Mononuclear cell (primary cell): ENCODE measurements around the gene SMOC2. TPM values are rescaled to one million over a fixed set of nuclear protein-coding genes. Genes with fewer than 3 reads are reported as not detected.
"Not testable (repeated sequence)": the region's sequence is repeated elsewhere in the genome, so short reads cannot be mapped to it uniquely, and the experiment has no call there.

ENCODE experiments used
- H3K27me3 ChIP-seq: 2 replicates; pipeline ENCODE4 v1.6.0; 2011; ENCODE audit warnings: low read length, control low read depth; ENCODE audit not compliant: insufficient read depth
- H3K4me1 ChIP-seq: 2 replicates; pipeline ENCODE4 v1.5.1; 2011; ENCODE audit warnings: mild to moderate bottlenecking, low read length, control low read depth; ENCODE audit not compliant: insufficient read depth
- H3K4me3 ChIP-seq: 2 replicates; pipeline ENCODE4 v1.5.1; 2011; ENCODE audit warnings: mild to moderate bottlenecking, low read length, moderate library complexity
- H3K9me3 ChIP-seq: 2 replicates; pipeline ENCODE4 v1.5.1; 2011; ENCODE audit warnings: low read depth, mild to moderate bottlenecking, control low read depth, low read length
- total RNA-seq: library from RNA; depleted of rRNA; stranded (reverse); fragments of >200 nt; gene quantifications from one replicate; pipeline ENCODE4 v1.2.3, GENCODE V29; 2012

SMOC2 gene
- total RNA-seq, 1 donor: not detected

- Histone ChIP-seq H3K4me1 (no peaks in the 10 kb centered on the region), H3K4me3 (no peak overlapping the region), H3K9me3 (no peaks in the 10 kb centered on the region), H3K27me3 (no peaks in the 10 kb centered on the region)
Observed at GRCh38 chr6:168562576-168563151, 121.7 kb downstream of the SMOC2 start.

DNA sequence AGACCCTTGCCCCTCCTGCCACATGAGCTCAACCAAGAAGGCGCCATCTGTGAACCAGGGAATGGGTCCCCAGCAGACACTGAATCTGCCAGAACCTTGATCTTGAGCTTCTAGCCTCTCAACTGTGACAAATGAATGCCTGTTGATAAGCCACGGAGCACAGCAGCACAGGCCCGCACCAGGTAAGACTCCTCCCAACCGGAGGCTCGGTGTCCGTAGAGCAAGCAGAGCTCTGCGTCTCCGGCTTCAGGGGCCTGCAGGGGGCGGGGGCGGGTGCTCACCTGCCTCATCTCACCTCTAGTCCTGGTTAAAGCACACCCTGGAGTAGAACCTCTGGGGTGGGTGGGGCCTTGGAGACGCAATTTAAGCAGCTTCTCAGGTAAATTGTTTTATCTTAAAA lies 122.7 kb downstream of the SMOC2 start:
- H3K4me3 ChIP-seq: no peak overlapping the region
- no peaks in the 10 kb centered on the region for H3K4me1 ChIP-seq
- no peaks in the 10 kb centered on the region for H3K27me3 ChIP-seq
- H3K9me3 ChIP-seq: no peaks in the 10 kb centered on the region

DNA sequence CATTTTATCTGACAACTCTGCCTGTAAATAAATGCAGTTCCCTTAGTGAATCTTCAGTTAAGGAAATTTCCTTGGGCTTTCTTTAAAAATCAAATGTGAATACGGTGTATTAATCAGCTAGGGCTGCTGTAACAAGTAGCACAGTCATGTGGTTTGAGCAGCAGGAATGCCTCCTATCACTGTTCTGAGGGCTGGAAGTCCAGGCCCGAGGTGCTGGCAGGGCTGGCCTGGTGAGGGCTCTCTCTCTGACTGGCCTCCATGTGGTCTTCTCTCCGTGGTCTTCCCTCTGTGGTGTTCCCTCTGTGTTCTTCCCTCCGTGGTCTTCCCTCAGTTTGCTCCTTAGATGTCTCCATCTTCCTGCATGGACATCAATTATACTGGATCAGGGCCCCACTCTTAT lies 124.1 kb downstream of the SMOC2 start:
- no peaks in the 10 kb centered on the region for H3K27me3 ChIP-seq
- no peaks in the 10 kb centered on the region for H3K4me1 ChIP-seq
- no peak overlapping the region for H3K4me3 ChIP-seq
- no peaks in the 10 kb centered on the region for H3K9me3 ChIP-seq

- no peaks in the 10 kb centered on the region for H3K4me1 ChIP-seq
- H3K9me3 ChIP-seq: no peaks in the 10 kb centered on the region
- H3K4me3 ChIP-seq: no peak overlapping the region
- no peaks in the 10 kb centered on the region for H3K27me3 ChIP-seq
Observed at GRCh38 chr6:168570211-168570610, 129.2 kb downstream of the SMOC2 start.

- Histone ChIP-seq H3K4me1 (no peaks in the 10 kb centered on the region), H3K27me3 (no peaks in the 10 kb centered on the region), H3K9me3 (no peaks in the 10 kb centered on the region), H3K4me3 (no peak overlapping the region)
Observed at GRCh38 chr6:168571268-168571667, 130.3 kb downstream of the SMOC2 start.

DNA sequence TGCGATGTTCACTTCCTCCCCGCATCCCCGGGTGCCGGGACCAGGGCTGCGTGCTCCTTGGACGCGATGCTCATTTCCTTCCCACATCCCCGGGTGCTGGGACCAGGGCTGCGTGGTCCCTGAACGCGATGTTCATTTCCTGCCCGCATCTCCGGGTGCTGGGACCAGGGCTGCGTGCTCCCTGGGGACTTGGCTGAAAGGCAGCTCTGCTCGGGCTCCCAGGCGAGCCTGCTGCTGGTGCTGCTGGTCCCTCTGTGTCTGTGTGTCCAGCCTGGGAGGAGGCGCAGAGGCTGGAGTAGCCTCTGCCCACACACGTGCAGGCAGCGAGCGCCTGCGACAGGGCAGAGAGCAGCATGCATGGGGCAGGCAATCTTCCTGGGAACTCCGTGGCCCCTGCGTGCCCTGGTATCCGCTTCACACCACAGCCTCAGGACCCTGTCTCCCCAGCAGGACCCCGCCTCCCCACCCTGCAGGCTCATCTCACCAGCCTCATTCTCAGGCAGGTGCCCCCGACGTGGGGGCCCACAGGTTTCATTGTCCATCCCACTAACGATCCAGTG lies 132.4 kb downstream of the SMOC2 start:
- not testable (repeated sequence) for H3K4me1 ChIP-seq

DNA sequence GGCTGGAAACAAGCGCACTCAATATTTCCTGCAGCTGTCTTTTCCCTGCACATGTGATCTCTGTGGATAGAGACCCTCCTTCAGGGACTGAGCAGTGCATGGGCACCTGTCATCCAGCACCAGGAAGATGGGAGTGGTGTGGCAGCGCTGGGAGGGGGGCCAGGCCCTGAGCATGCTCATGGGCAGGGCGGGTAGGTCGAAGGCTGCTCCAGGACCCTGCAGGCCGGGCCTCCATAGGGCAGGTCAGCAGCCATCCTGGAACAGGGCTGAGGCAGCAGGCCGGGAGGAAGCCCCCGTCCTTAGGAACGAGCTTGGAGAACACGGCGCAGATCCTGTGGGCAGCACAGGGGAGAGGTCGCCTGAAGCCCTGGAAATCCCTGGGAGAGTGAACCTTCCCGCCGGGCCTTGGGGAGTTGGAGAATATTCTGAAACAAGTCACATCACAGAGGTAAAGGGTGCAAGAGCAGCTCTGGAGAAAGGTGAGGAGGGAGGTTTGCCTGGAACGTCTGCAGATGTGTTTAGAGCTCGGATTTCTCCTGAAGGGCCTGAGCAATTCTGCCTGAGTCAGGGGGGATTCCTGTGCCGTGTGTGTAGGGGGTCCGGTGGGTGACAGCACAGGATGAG lies 133.2 kb downstream of the SMOC2 start:
- H3K9me3 ChIP-seq: no peaks in the 10 kb centered on the region
- no peaks in the 10 kb centered on the region for H3K27me3 ChIP-seq
- H3K4me3 ChIP-seq: no peak overlapping the region
- H3K4me1 ChIP-seq: no peaks in the 10 kb centered on the region

More for the DNA sequence above, 132.4 kb downstream of the SMOC2 start:
- H3K27me3 ChIP-seq, H3K4me3 ChIP-seq, H3K9me3 ChIP-seq: not testable (repeated sequence)

GRCh38 chr6:168574699-168575195 lies 133.8 kb downstream of the SMOC2 start:
- Histone ChIP-seq H3K9me3 (no peaks in the 10 kb centered on the region), H3K4me1 (no peaks in the 10 kb centered on the region), H3K4me3 (no peak overlapping the region), H3K27me3 (no peaks in the 10 kb centered on the region)

DNA sequence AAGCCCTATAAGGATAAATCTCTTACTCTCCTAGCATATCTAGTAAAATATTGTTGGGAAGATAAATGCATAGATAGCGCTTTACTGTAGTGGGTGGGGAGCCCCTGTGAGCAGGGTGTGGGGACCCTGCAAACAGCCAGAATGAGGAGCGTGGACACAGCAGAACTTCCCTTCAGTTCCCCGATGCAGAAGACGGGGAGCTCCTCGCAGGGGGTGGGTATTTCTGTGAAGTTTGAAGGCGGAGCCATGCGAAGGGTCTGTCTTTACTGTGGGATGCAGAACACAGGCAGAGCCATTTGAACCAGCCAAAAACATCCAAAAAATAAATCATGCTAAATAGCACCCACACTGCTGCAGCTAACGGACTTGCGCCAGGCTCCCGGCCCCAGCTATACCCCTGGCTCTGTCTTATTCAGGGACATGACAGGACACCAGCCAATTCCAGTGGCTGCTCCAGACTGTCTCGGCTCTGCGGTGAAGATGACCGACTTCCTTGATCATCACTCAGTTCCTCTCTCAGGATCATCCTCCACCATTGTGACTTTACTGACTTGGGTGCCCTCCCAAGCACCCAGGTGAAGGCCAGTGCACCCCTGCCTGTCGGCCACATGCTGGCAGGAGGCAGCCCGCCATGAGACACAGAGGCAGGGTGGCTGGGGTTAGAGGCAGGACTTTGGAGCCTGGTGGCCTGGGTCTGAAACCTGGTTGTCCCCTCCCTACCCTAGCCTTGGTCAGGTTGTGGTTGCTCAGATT lies 134.5 kb downstream of the SMOC2 start:
- no peak overlapping the region for H3K4me3 ChIP-seq
- no peaks in the 10 kb centered on the region for H3K27me3 ChIP-seq
- H3K4me1 ChIP-seq: no peaks in the 10 kb centered on the region

GRCh38 chr6:168576388-168576787 lies 135.4 kb downstream of the SMOC2 start:
- Histone ChIP-seq H3K9me3 (no peaks in the 10 kb centered on the region), H3K27me3 (no peaks in the 10 kb centered on the region), H3K4me1 (no peaks in the 10 kb centered on the region), H3K4me3 (no peak overlapping the region)

More for the DNA sequence above, 134.5 kb downstream of the SMOC2 start:
- no peaks in the 10 kb centered on the region for H3K9me3 ChIP-seq

DNA sequence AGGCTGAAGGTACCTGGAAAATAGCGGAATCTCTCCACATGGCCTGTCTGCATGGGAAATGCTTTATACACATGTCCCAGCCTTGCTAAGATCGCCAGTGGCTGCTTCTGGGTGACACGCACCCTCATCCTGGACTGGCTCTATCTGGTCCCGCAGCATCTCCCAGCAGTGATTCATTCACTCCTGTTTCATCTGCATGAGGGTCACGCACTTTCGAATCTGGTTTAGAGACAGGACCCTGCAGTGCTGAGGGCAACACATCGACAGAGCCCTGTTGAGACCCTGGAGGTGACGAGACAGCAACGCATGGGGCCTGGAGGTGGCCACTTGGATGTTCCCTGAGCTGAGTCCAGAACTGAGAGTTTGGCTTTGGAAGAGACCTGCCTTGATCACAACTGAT lies 136.5 kb downstream of the SMOC2 start:
- Histone ChIP-seq H3K9me3 (no peaks in the 10 kb centered on the region), H3K4me3 (no peak overlapping the region), H3K27me3 (no peaks in the 10 kb centered on the region), H3K4me1 (no peaks in the 10 kb centered on the region)

DNA sequence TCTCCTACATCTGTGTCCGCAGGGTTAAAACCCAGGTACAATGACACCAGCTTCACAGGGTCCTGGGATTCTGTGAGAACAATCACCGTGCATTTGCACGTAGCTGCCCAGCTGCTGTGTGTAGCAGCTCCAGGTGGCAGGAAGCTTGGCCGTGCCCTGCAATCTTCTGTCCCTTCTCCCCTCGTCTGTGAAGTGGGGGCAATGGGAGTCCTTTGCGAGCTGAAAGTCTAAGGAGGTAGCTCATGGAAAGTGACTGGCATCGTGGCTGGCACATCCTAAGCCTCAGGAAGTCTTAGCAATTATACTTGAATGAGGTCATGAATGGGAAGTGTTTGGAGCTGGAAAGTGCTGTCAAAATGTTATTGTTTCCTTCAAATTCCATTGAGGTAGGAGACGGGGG lies 137.1 kb downstream of the SMOC2 start:
- Histone ChIP-seq H3K4me1 (no peaks in the 10 kb centered on the region), H3K9me3 (no peaks in the 10 kb centered on the region), H3K27me3 (no peaks in the 10 kb centered on the region), H3K4me3 (no peak overlapping the region)

- Histone ChIP-seq H3K4me3 (no peak overlapping the region), H3K27me3 (no peaks in the 10 kb centered on the region), H3K9me3 (no peaks in the 10 kb centered on the region), H3K4me1 (no peaks in the 10 kb centered on the region)
Observed at GRCh38 chr6:168581236-168581635, 140.3 kb downstream of the SMOC2 start.

DNA sequence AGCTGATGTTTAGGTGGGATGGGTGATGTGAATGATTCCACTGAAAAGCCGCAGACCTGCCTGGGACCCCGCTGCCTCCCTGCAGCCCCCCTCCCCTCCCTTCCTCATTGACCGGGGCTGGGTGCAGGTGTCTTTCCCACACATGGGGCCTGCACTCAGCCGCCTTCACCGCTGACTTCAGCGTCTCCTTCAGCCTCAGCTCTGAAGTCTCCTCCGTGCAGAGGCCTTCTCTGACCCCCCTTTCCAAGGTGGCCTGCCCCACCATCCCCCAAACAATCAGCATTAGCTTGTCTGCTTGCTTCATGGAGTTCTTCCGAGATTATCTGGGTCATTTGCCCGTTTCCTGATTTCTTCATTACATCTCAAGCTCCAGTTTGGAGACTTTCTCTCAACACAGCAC lies 140.7 kb downstream of the SMOC2 start:
- Histone ChIP-seq H3K4me3 (no peak overlapping the region), H3K4me1 (no peaks in the 10 kb centered on the region), H3K27me3 (no peaks in the 10 kb centered on the region), H3K9me3 (no peaks in the 10 kb centered on the region)

GRCh38 chr6:168582571-168582981 lies 141.6 kb downstream of the SMOC2 start:
- no peaks in the 10 kb centered on the region for H3K9me3 ChIP-seq
- no peak overlapping the region for H3K4me3 ChIP-seq
- H3K27me3 ChIP-seq: no peaks in the 10 kb centered on the region
- H3K4me1 ChIP-seq: no peaks in the 10 kb centered on the region
